Measurements from ENCODE around the gene DCAF8.

Gene DCAF8

DNA sequence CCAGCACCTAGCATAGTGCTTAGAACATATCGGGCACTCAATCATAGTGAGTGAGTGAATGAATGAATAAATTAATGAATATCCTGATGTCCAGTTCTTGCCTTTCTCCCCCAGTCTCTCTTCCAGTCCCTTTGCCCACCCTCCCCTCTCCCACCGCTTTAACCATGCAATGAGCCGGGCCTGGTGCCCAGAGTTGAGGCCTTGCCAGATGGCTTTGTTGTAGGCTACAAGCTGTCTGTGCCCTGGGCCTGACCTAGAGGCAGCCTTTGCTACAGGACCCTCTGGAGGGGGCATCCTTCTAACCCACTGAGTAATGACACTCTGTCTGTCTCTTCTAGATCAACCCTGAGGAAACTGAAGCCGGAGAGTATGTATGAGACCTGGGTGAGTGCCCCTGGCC is 65.1 kb downstream of the DCAF8 start:
- peaks cover 2% of the 10 kb centered on the region; the same call in 1 of the 2 replicates for H3K27me3 ChIP-seq (ENCODE audit: low read depth)
- peaks cover 4% of the 10 kb centered on the region; the same call in 1 of the 2 replicates for H3K4me1 ChIP-seq
- H3K4me3 ChIP-seq, result no peak overlapping the region
- no peaks in the 10 kb centered on the region for H3K9me3 ChIP-seq
- in situ Hi-C loops (cut with MboI; ENCODE audit: low sequenced_read_pairs), result no loop called here
- no peaks in the 10 kb centered on the region for H3K36me3 ChIP-seq (replicated peaks)
- no peak for DNase-seq (ENCODE audit: low spot score in 2 of 2)

DNA sequence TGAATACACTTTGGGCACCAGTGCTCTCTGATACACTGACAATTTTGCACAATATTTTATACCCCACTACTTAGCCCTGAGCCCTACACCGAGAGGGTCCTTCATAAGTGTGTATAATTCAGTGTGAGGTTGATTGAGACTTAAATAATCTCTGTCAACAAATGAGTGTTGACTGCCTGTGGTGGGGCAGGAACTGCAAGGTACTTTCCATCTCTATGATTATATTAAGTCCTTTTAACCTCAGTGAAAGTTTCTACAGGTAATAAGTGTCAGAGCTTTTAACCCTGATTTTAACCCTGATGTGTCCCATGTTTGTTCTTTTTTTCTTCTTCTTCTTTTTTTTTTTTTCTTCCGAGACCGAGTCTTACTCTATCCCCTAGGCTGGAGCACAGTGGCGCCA is 66.2 kb downstream of the DCAF8 start:
- no peak for DNase-seq (ENCODE audit: low spot score in 2 of 2)
- H3K27me3 ChIP-seq (ENCODE audit: low read depth), result peaks cover 2% of the 10 kb centered on the region; the same call in 1 of the 2 replicates
- H3K9me3 ChIP-seq, result no peaks in the 10 kb centered on the region
- in situ Hi-C loops (cut with MboI; ENCODE audit: low sequenced_read_pairs), result no loop called here
- no peak overlapping the region for H3K4me3 ChIP-seq
- no peaks in the 10 kb centered on the region for H3K36me3 ChIP-seq (replicated peaks)
- peaks cover 4% of the 10 kb centered on the region; the same call in 1 of the 2 replicates for H3K4me1 ChIP-seq

DNA sequence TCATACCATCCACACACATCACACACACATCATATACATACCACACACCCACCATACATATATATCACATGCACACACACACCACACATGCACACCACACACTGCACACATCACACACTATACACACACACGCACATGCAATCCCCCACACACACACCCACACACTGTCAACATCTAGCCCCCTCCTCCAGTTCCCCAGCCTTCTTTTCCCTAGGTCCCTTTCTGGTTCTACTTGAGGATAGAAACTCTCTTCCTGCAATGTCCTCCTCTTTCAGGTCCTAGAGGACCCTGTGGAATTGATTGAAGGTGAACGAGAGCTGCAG is 67.7 kb downstream of the DCAF8 start:
- H3K4me3 ChIP-seq, result no peak overlapping the region
- H3K27me3 ChIP-seq (ENCODE audit: low read depth), result peaks cover 2% of the 10 kb centered on the region; the same call in 1 of the 2 replicates
- no peaks in the 10 kb centered on the region for H3K9me3 ChIP-seq
- in situ Hi-C loops (cut with MboI; ENCODE audit: low sequenced_read_pairs), result loop anchor here (5.0 kb wide), 1 partner anchor 98 kb away; no protein-coding TSS in a partner anchor
- peaks cover 4% of the 10 kb centered on the region; the same call in 1 of the 2 replicates for H3K4me1 ChIP-seq
- no peak for DNase-seq (ENCODE audit: low spot score in 2 of 2)
- H3K36me3 ChIP-seq (replicated peaks), result no peaks in the 10 kb centered on the region

DNA sequence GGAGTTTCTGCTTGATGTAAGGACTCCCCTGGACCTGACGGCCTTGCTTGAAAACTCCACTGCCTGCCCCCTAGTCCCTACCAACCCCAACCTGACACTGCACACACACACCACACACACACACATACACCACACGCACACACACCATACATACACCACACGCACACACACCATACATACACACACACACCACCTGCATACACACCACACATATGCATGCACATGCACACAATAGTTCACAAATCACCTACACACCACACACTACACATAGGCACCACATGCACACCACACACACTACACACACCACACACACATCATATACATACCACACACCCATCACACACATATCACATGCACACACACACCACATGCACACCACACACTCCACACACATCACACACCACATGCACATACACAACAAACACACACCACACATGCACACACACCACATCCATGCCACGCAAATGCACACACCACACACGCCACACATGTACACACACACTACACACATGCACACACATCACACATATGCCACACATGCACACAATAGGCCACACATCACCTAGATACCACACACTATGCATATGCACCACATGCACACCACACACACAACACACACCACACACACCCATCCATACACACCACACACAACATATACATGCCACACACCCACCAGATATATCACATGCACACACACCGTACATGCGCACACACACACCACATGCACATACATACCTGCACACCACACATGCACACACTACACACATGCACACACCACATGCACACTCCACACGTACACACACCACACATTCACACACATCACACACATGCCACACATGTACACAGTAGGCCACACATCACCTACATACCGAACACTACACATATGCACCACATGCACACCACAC is 68.3 kb downstream of the DCAF8 start:
- peaks cover 2% of the 10 kb centered on the region; the same call in 1 of the 2 replicates for H3K27me3 ChIP-seq (ENCODE audit: low read depth)
- H3K4me3 ChIP-seq, result no peak overlapping the region
- in situ Hi-C loops (cut with MboI; ENCODE audit: low sequenced_read_pairs), result loop anchor here (5.0 kb wide), 1 partner anchor 98 kb away; no protein-coding TSS in a partner anchor
- no peak for DNase-seq (ENCODE audit: low spot score in 2 of 2)
- no peaks in the 10 kb centered on the region for H3K9me3 ChIP-seq
- peaks cover 4% of the 10 kb centered on the region; the same call in 1 of the 2 replicates for H3K4me1 ChIP-seq
- H3K36me3 ChIP-seq (replicated peaks), result no peaks in the 10 kb centered on the region

DNA sequence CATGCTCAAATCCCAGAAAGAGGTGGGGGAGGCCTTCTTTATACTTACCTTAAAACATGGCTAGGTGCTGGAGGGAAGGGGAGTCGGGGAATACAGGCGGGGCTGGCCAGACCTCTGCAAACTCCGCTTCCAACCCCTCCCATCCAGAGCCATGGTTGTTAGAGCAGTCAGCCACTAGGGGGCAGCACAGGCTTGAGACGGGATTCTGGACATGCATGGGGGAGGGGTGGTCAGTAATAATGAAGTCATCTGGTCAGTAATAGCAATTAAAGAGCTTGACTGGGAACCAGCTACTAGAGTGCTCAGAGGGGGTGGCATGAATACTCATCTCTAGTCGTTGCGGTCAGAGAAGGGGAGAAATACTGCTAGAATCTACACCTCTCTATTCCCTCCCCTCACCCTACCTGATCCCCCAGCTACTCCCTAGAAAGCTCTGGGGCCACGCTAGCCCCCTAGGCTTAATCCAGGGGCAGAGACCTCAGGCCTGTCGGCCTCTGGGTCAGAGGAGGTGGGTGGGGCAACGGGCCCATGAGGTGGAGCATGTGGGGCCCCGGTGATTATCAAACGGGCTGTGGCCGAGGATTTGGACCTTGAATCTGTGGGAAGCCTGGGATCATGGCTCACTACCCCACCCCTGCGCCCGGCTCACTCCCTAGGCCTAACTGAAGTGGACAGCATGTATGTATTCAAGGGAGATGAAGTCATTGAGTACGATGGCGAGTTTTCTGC is 69.1 kb downstream of the DCAF8 start:
- DNase-seq (ENCODE audit: low spot score in 2 of 2), result peak; percentile 72 to 93
- Histone ChIP-seq H3K4me3 (no peak overlapping the region), H3K27me3 (ENCODE audit: low read depth) (peaks cover 2% of the 10 kb centered on the region; the same call in 1 of the 2 replicates), H3K36me3 (replicated peaks) (no peaks in the 10 kb centered on the region), H3K9me3 (no peaks in the 10 kb centered on the region), H3K4me1 (peaks cover 4% of the 10 kb centered on the region; the same call in 1 of the 2 replicates)
- in situ Hi-C loops (cut with MboI; ENCODE audit: low sequenced_read_pairs), result loop anchor here (5.0 kb wide), 1 partner anchor 99 kb away; no protein-coding TSS in a partner anchor

DNA sequence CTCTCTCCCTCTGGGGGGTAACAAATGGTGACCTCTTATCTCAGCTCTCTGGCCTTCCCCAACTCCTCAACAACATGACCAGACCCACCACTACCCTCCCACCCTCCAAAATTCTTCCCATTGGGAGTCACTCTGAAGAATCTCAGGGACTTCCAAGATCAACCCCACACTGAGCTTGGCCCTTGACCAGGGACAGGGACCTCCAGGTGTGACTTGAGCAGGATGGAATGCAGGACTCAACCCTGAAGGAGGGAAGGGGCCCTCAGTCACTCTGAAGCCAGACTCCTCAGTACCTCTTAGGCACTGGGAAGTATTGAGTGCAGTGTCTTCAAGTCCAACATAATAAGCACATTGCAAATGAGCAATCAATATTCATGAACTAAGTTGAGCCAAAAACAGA is 70.1 kb downstream of the DCAF8 start:
- H3K4me1 ChIP-seq, result peaks cover 4% of the 10 kb centered on the region; the same call in 1 of the 2 replicates
- H3K4me3 ChIP-seq, result no peak overlapping the region
- no peak for DNase-seq (ENCODE audit: low spot score in 2 of 2)
- no peaks in the 10 kb centered on the region for H3K36me3 ChIP-seq (replicated peaks)
- in situ Hi-C loops (cut with MboI; ENCODE audit: low sequenced_read_pairs), result loop anchor here (5.0 kb wide), 1 partner anchor 100 kb away; no protein-coding TSS in a partner anchor
- H3K9me3 ChIP-seq, result no peaks in the 10 kb centered on the region
- peaks cover 2% of the 10 kb centered on the region; the same call in 1 of the 2 replicates for H3K27me3 ChIP-seq (ENCODE audit: low read depth)

DNA sequence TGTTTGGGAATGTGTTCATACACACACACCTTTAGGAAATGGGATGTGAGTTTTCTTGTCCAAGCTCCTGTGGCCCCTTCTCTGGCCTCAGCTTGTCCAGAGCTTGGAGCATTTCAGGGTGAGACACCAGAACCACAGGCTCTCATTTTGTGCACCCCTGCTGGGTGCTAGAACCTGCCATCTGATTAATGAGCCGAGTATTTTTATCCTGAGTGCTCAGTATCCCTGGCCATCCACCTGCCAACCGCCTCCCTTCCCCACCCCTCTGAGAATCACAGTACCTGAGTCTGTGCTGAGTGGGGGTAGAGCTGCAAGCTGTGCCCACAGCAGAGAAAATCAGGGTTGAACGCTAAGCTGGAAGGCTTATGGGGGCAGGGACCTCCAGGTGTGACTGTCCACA is 70.6 kb downstream of the DCAF8 start:
- peaks cover 4% of the 10 kb centered on the region; the same call in 1 of the 2 replicates for H3K4me1 ChIP-seq
- H3K27me3 ChIP-seq (ENCODE audit: low read depth), result peaks cover 2% of the 10 kb centered on the region; the same call in 1 of the 2 replicates
- H3K36me3 ChIP-seq (replicated peaks), result no peaks in the 10 kb centered on the region
- H3K4me3 ChIP-seq, result no peak overlapping the region
- in situ Hi-C loops (cut with MboI; ENCODE audit: low sequenced_read_pairs), result loop anchor here (5.0 kb wide), 1 partner anchor 101 kb away; no protein-coding TSS in a partner anchor
- H3K9me3 ChIP-seq, result no peaks in the 10 kb centered on the region
- no peak for DNase-seq (ENCODE audit: low spot score in 2 of 2)

DNA sequence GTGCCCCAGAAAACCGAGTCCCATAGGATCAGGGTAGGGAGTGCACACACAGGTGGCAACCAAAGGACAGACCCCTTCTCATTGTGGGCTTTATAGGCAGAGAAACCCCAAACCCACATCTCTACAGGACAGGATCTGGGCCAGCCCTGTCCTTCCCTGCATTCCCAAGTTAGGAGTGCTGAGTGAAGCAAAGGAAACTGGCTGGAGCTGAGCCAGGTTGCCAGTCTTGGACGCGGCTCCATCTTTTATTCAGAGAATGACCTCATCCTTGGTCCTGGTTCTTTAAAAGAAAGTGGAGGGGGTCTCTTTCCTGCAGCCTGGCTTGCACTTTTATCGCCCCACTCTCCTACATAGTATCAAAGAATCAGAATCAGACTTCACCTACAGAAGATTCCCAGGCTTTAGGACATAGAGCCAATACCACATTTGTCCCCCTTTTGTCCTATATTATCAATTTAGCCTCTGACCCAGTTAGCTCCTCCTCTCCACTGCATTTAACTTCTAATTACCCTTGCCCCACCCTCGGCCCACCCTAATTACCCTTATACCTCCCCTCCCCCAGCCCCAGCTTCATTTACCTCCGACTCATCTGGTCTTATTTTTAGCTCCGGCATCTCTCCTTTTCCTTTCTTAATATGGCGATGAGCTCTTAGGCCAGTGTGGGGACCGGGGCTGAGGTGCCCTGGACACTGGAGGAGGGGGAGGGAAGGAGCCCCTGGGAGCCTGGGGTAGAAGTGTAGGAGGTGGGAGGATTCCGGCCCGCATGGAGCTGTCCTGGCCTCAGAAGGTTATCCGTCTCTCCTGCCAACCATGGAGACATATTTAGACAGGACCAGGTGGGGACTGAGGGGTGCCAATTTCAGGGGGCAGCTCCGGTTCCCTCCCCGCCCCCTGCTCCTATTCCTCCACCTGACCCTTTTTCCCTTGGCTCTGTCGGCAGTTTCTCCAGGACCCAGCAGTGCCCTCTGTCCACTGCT is 72.4 kb downstream of the DCAF8 start, which contains the start of gene CASQ1:
Gene CASQ1 (plus strand): TSS at position 927 of the 977 bp plus-strand sequence. CDS start 177 bp downstream, outside the sequence.
- H3K36me3 ChIP-seq (replicated peaks), result no peaks in the 10 kb centered on the region
- H3K4me3 ChIP-seq, result no peak within 1 kb of the TSS
- H3K4me1 ChIP-seq, result peaks cover 4% of the 10 kb centered on the region; the same call in 1 of the 2 replicates
- H3K27me3 ChIP-seq (ENCODE audit: low read depth), result peaks cover 2% of the 10 kb centered on the region; the same call in 1 of the 2 replicates
- no peaks in the 10 kb centered on the region for H3K9me3 ChIP-seq
- in situ Hi-C loops (cut with MboI; ENCODE audit: low sequenced_read_pairs), result loop anchor here (5.0 kb wide), 1 partner anchor 102 kb away; no protein-coding TSS in a partner anchor
- no peak for DNase-seq (ENCODE audit: low spot score in 2 of 2)

DNA sequence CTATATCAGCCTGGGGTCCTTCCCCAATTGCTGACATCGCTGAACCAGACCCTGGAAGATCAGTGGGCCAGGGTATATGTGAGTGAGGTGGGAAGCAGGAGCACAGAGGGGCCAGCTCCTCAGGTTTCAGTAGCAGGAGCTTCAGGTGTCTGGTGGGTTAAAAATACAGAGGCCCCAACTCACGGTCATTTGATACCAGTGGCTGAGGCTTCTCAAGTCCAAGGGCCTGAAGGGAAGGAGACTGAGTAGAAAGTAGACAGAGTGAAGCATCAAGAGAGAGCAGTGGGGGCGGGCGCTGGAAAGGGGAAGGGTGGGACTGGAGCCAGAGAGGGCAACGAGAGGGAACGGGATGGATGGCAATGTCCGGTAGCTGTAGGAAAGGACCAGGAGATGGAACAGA is 74.0 kb downstream of the DCAF8 start:
- Histone ChIP-seq H3K9me3 (no peaks in the 10 kb centered on the region), H3K4me1 (peaks cover 3% of the 10 kb centered on the region; the same call in 1 of the 2 replicates), H3K27me3 (ENCODE audit: low read depth) (peaks cover 2% of the 10 kb centered on the region; the same call in 1 of the 2 replicates), H3K4me3 (no peak overlapping the region), H3K36me3 (replicated peaks) (no peaks in the 10 kb centered on the region)
- DNase-seq (ENCODE audit: low spot score in 2 of 2), result no peak
- in situ Hi-C loops (cut with MboI; ENCODE audit: low sequenced_read_pairs), result no loop called here

DNA sequence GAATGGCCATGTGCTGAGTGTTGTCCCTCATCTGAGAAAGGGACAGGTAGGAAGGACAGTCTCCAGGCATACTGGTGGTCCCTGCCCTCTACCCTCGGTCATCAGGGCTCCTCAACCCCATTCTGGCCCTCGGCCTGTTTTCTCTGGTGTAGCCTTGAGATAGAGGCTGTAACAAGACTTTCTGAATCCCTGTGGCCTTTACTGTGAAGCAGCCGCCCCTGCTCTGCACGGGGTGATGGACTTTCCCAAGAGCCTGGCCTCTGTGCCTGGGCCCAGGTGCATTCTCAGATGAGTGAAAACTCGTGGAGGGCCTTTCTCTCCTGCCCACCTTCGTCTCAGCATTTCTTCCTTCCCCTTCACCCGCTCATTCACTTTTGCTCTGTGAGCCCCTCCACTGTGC is 74.9 kb downstream of the DCAF8 start:
- no peak overlapping the region for H3K4me3 ChIP-seq
- no peaks in the 10 kb centered on the region for H3K9me3 ChIP-seq
- no peaks in the 10 kb centered on the region for H3K4me1 ChIP-seq
- no peaks in the 10 kb centered on the region for H3K36me3 ChIP-seq (replicated peaks)
- DNase-seq (ENCODE audit: low spot score in 2 of 2), result no peak
- H3K27me3 ChIP-seq (ENCODE audit: low read depth), result no peaks in the 10 kb centered on the region; the same call in 1 of the 2 replicates
- in situ Hi-C loops (cut with MboI; ENCODE audit: low sequenced_read_pairs), result no loop called here

DNA sequence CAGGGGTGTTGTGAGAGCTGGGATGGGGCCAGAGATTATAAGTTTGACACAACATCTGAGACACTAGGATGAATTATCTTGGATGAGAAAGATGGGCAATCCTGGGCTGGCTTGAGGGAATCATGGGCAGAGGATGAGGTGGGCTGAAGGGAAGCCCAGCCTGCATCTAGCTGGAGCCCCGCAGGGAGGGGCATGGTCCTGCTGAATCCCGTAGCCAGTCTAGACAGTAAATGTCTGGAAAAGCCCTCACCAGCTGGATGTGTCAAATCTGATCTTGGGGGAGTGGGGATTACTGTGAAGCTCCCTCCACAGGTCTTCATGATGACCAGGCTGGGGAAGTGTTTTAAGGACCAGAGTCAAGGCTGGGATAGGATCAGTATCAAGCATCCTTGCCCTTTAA is 75.6 kb downstream of the DCAF8 start:
- no peak for DNase-seq (ENCODE audit: low spot score in 2 of 2)
- in situ Hi-C loops (cut with MboI; ENCODE audit: low sequenced_read_pairs), result no loop called here
- Histone ChIP-seq H3K4me1 (no peaks in the 10 kb centered on the region), H3K27me3 (ENCODE audit: low read depth) (no peaks in the 10 kb centered on the region; the same call in 1 of the 2 replicates), H3K9me3 (no peaks in the 10 kb centered on the region), H3K4me3 (no peak overlapping the region), H3K36me3 (replicated peaks) (no peaks in the 10 kb centered on the region)

DNA sequence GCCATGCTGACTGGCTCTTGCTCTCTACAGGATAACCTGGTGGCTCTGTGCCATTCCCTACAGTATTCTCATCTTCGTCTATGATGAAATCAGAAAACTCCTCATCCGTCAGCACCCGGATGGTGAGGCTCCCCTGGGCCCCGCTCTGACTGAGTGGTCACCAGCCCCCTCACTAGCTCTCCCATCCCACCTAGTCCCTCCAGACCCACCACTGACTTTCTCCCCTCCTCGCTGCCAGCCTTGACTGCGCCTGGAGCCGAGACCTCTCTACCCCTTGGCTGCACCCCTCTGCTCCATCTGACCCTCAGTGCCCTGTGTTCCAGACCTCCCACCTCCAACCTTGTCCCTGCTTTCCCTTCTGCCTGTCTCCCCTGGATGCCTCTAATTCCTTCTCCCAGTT is 76.1 kb downstream of the DCAF8 start:
- no peaks in the 10 kb centered on the region; the same call in 1 of the 2 replicates for H3K27me3 ChIP-seq (ENCODE audit: low read depth)
- H3K9me3 ChIP-seq, result no peaks in the 10 kb centered on the region
- H3K36me3 ChIP-seq (replicated peaks), result no peaks in the 10 kb centered on the region
- in situ Hi-C loops (cut with MboI; ENCODE audit: low sequenced_read_pairs), result no loop called here
- no peak for DNase-seq (ENCODE audit: low spot score in 2 of 2)
- no peak overlapping the region for H3K4me3 ChIP-seq
- H3K4me1 ChIP-seq, result no peaks in the 10 kb centered on the region

Measured in HAP-1 (cell line).